SK-N-MC (cell line): Measurements from ENCODE around the gene PRKCI.
"Not testable (repeated sequence)": the region's sequence is repeated elsewhere in the genome, so short reads cannot be mapped to it uniquely, and the experiment has no call there.

ENCODE experiments used
- DNase-seq: peaks from one replicate; pipeline ENCODE4 v3.0.0-alpha.2; 2011; ENCODE audit warnings: low read depth, low spot score
- H3K27ac ChIP-seq: fragments of 200-600 bp; sonication (generic); 2 replicates; pipeline ENCODE4 v1.5.1; 2016; ENCODE audit warnings: mixed run types
- H3K36me3 ChIP-seq: fragments of 200-600 bp; sonication (generic); 2 replicates; pipeline ENCODE4 v1.6.1; 2017; ENCODE audit warnings: antibody characterized with exemption, low read length, mixed read lengths; ENCODE audit not compliant: insufficient read depth
- H3K4me3 ChIP-seq: fragments of 200-600 bp; sonication (generic); 2 replicates; pipeline ENCODE4 v1.5.1; 2016
- H3K9ac ChIP-seq: fragments of 200-600 bp; sonication (generic); 2 replicates; pipeline ENCODE4 v1.8.0; 2017; ENCODE audit warnings: mixed run types, mixed read lengths; ENCODE audit not compliant: insufficient read length
- H3K9me3 ChIP-seq: fragments of 200-600 bp; sonication (generic); 2 replicates; pipeline ENCODE4 v1.6.1; 2017; ENCODE audit warnings: low read depth, mild to moderate bottlenecking, antibody characterized with exemption, low read length, moderate library complexity, mixed read lengths
- EZH2 ChIP-seq: fragments of 200-600 bp; sonication (generic); IDR thresholded peaks from one replicate; pipeline ENCODE4 v1.6.1; 2017; ENCODE audit warnings: antibody characterized with exemption
- FOXP2 ChIP-seq: optimal IDR thresholded peaks from 2 replicates; pipeline ENCODE3; 2011; ENCODE audit warnings: mild to moderate bottlenecking, moderate library complexity; ENCODE audit not compliant: insufficient read depth; ENCODE audit errors: extremely low read length, control extremely low read depth
- POLR2AphosphoS5 ChIP-seq: IDR thresholded peaks from 2 replicates; pipeline ENCODE4 v1.6.1; 2012; ENCODE audit warnings: mild to moderate bottlenecking, low read depth, low read length, borderline replicate concordance

The PRKCI gene

DNA sequence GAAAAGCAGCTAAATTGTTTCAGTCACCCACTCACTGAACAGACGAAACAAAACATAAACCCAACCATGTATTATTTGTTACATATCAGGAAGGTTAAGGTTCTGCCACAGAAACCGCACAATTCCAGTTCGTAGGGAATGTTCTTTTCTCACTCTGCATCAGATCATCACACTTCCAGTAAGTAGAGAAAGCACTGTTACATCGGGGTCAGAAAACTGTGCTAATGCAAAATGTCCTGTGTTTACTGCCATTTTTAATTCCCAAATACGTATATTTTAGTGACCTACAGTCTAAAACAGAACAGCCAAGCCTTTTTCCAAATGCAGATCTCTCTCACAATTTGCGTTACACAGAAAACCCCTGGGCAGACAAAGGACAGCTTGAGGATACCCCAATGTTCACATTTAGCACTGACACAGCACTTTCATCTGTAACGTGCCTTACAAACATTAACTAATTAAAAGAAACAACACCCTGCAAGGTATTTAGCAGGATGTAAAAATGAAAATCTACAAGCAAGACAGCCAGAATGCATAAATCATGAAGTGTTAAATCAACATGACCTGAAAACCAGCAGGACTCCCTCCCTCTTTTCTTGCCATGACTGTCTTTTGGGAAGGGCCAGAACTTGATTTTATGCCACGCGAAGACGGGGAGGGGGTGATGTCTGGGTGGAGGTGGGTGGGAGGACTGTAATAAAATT, 100.5 kb downstream of the PRKCI start:
- Histone ChIP-seq H3K27ac (no peak overlapping the region), H3K36me3 (no peaks in the 10 kb centered on the region), H3K9ac (no peak overlapping the region), H3K9me3 (no peaks in the 10 kb centered on the region), H3K4me3 (no peak overlapping the region)
- TF ChIP-seq EZH2 (no peak), POLR2AphosphoS5 (no peak), FOXP2 (no peak)
- DNase-seq: no peak

DNA sequence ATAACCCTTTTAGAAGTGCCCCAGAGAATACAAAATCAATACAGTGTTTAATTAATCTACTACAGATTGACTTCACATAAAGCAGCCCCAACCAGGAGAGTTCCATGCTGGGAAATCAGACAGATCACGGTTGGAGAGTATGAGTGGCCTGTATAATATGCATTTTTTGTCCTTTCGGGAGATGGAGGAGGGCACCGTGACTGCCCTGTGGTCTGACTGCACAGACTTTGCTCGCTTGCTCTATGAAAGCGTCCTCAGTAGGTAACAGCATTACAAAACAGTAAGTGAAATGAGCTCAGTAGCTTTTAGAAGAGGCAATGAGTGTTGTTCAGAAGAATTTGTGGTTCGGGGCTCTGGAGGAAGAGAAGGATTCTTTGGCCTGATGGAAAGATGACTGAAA, 101.1 kb downstream of the PRKCI start:
- Histone ChIP-seq H3K4me3 (no peak overlapping the region), H3K36me3 (no peaks in the 10 kb centered on the region), H3K9me3 (no peaks in the 10 kb centered on the region), H3K27ac (no peak overlapping the region), H3K9ac (no peak overlapping the region)
- DNase-seq: no peak
- TF ChIP-seq FOXP2 (no peak), POLR2AphosphoS5 (no peak), EZH2 (no peak)

DNA sequence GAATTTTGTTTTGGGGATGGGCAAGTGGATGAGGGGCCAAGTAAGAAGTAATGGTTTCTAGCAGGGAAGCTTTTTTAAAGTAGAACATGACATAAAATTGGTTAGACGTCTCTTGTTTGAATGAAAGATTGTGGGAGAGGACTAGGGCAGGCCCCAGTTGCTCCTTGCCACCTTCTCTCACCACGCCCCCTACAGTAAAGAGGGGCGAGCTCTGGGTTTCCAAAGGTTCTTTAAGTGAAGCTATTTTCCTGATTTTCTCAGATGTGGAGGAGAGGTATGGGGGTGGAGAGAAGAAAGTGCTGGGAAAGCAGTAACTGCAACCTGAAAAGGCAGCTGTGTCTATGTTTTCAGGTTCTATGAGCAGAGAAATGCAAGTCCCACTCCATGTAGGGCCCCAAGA, 102.7 kb downstream of the PRKCI start:
- no peak overlapping the region for H3K9ac ChIP-seq
- no peak overlapping the region for H3K27ac ChIP-seq
- TF ChIP-seq POLR2AphosphoS5 (no peak), EZH2 (no peak), FOXP2 (no peak)
- no peaks in the 10 kb centered on the region for H3K9me3 ChIP-seq
- H3K36me3 ChIP-seq: no peaks in the 10 kb centered on the region
- no peak overlapping the region for H3K4me3 ChIP-seq
- no peak for DNase-seq

DNA sequence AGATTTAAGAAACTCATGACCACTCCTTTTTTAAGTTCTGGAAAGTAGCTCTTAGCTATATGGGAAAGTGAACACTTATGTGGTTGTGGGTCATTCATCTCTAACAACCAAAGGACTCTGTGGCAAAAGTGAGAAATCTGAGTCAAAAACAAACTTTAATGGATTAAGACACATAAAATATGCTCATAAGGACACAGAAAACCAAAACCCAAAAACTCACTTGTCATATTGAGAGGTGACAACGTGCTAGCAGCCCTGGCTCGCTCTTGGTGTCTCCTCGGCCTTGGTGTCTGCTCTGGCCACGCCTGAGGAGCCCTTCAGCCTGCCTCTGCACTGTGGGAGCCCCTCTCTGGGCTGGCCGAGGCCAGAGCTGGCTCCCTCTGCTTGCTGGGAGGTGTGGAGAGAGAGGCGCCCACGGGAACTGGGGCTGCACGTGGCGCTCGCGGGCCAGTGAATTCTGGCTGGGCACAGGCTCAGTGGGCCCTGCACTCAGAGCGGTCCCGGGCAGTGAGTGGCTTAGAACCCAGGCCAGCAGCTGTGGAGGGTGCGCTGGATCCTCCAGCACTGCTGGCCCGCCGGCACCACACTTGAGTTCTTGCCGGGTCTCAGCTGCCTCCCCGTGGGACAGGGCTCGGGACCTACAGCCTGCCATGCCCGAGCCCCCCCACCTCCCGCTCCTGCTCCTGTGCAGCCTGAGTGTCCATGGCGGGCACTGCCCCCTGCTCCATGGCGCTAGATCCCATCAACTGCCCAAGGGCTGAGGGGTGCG, 105.0 kb downstream of the PRKCI start:
- Histone ChIP-seq H3K27ac (no peak overlapping the region), H3K36me3 (no peaks in the 10 kb centered on the region), H3K9me3 (no peaks in the 10 kb centered on the region), H3K9ac (no peak overlapping the region), H3K4me3 (no peak overlapping the region)
- no peak for DNase-seq
- TF ChIP-seq FOXP2 (no peak), EZH2 (no peak), POLR2AphosphoS5 (no peak)

DNA sequence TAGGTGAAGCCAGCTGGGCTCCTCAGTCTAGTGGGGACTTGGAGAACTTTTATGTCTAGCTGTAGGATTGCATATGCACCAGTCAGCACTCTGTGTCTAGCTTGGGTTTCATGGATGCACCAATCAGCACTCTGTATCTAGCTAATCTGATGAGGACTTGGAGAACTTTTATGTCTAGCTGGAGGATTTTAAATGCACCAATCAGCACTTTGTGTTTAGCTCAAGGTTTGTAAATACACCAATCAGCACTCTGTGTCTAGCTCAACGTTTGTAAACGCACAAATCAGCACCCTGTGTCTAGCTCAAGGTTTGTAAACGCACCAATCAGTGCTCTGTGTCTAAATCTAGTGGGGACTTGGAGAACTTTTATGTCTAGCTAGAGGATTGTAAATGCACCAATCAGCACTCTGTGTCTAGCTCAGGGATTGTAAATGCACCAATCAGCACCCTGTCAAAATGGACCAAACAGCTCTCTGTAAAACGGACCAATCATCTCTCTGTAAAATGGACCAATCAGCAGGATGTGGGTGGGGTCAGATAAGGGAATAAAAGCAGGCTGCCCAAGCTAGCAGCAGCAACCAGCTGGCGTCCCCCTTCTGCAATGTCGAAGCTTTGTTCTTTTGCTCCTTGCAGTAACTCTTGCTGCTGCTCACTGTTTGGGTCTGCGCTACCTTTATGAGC, 105.8 kb downstream of the PRKCI start:
- H3K9ac ChIP-seq, H3K27ac ChIP-seq, DNase-seq, H3K36me3 ChIP-seq, H3K4me3 ChIP-seq, H3K9me3 ChIP-seq: not testable (repeated sequence)

DNA sequence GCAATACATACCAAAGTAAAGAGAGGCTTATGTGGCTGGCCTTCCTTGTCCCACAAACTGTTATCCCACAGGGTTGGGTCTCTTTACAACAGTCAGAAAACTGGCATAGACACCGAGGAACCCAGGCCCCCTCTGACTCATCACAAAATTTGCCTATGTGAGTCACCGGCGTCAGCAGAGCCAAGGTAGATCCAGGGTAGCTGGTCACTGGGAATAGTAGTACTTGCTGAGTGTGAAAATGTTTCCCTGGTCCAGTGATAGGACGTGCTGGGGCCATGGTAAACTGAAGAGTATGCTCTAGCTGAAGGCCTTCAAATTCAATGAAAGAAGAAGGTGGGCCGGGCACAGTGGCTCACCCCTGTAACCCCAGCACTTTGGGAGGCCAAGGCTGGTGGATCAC, 108.1 kb downstream of the PRKCI start:
- no peak for DNase-seq
- Histone ChIP-seq H3K4me3 (no peak overlapping the region), H3K36me3 (no peaks in the 10 kb centered on the region), H3K9ac (no peak overlapping the region), H3K9me3 (peaks cover 1% of the 10 kb centered on the region; the same call in 1 of the 2 replicates), H3K27ac (no peak overlapping the region)
- TF ChIP-seq EZH2 (no peak), POLR2AphosphoS5 (no peak)

DNA sequence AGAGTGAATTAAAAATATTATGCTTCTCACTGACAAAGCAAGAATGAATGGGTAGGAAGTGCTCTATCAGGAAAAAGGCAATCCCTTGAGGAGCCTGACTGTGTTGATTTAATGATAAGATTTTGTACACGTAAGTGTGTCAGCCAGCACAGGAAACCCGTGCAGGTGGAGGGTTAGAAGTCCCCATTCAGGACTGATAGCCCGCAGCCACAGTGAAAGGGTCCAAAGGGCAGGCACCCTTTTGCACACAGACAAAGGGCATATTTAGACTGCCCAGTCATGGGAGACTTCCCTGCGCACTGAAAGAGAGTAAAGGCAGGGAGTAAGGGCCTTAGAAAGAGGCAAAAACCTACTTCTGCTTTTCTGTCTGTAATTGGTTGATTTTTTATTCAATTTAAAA, 108.9 kb downstream of the PRKCI start:
- H3K9me3 ChIP-seq: peaks cover 3% of the 10 kb centered on the region; the same call in 1 of the 2 replicates
- no peak overlapping the region for H3K4me3 ChIP-seq
- TF ChIP-seq EZH2 (no peak), POLR2AphosphoS5 (no peak), FOXP2 (no peak)
- no peak for DNase-seq
- no peak overlapping the region for H3K27ac ChIP-seq
- no peaks in the 10 kb centered on the region for H3K36me3 ChIP-seq
- no peak overlapping the region for H3K9ac ChIP-seq

DNA sequence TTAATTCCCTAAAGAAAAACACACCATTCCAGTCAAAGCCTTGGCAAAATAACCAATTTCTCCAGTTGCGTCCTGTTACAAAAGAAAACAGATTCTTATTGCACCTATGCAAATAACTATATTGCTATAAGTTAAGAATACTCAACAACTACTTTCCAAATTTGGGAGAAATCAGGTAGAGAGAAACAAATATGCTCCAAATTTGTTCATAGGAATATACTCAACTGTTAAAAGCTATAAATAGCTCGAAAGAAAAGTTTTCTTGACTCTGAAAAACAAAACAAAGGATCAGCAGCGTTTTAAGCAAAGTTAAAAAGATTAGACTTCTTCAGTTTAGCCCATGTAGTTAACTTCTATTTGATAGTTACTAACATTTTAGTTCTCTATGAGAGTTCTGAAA, 115.2 kb downstream of the PRKCI start:
- Histone ChIP-seq H3K9ac (no peak overlapping the region), H3K9me3 (peaks cover 3% of the 10 kb centered on the region; the same call in 1 of the 2 replicates), H3K4me3 (no peak overlapping the region), H3K36me3 (no peaks in the 10 kb centered on the region), H3K27ac (no peak overlapping the region)
- TF ChIP-seq POLR2AphosphoS5 (no peak), EZH2 (no peak), FOXP2 (no peak)
- no peak for DNase-seq

DNA sequence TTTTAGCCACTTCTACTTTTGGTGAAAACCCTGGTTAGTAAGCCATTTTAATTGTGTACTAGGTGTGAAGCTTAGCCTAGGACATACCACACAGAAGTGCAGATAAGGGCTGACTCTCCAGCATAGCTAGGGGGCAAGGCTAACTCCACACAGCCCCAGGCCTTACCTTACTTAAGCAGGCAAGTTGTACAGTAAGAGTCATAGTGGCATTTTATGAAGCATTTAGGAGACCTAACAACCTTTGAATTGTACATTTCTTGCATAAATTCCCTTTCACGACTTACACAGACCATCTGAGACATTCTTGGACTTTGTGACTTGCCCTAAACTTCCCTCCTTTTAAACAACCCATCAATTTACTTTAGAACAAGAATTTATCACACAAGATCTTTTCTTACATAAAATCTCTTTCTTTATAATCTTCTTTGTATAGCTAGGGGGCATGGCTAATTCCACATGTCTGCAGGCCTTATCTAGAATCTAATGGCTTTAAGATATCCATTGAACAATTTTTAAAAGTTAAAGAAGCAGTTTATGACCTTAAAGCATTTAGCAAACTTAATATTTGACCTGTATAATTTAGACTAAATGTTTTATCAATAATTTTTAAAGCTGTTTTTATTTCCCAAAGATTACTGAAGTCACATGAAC, 116.6 kb downstream of the PRKCI start:
- peaks cover 3% of the 10 kb centered on the region; the same call in 1 of the 2 replicates for H3K9me3 ChIP-seq
- no peak overlapping the region for H3K4me3 ChIP-seq
- TF ChIP-seq POLR2AphosphoS5 (no peak), FOXP2 (no peak), EZH2 (no peak)
- DNase-seq: no peak
- H3K9ac ChIP-seq: no peak overlapping the region
- H3K27ac ChIP-seq: no peak overlapping the region
- H3K36me3 ChIP-seq: no peaks in the 10 kb centered on the region

DNA sequence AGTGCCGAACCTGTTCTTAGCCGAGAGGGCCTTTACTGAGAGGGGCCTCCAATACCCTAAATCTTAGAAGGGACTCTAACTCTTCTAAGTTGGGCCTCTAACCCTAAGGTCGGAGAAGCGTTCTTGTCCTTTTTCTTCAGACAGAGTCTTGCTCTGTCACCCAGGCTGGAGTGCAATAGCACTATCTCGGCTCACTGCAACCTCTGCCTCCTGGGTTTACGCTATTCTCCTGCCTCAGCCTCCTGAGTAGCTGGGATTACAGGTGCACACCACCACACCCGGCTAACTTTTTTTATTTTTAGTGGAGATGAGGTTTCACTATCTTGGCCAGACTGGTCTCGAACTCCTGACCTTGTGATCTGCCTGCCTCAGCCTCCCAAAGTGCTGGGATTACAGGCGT, 120.0 kb downstream of the PRKCI start:
- H3K9ac ChIP-seq, H3K27ac ChIP-seq, H3K36me3 ChIP-seq, H3K9me3 ChIP-seq, H3K4me3 ChIP-seq, DNase-seq: not testable (repeated sequence)

DNA sequence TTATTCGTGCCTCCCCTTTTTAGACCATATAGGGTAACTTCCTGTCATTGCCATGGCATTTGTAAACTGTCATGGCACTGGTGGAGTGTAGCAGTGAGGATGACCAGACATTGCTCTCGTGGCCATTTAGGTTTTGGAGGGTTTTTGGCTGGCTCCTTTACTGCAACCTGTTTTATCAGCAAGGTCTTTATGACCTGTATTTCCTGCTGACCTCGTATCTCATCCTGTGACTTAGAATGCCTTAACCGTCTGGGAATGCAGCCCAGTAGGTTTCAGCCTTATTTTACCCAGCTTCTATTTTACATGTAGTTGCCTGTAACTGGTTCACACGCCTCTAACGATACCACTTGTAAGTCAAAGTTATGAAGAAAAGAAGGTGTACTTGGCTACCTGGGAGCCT, 121.6 kb downstream of the PRKCI start:
- H3K9ac ChIP-seq, H3K36me3 ChIP-seq, DNase-seq, H3K4me3 ChIP-seq, H3K27ac ChIP-seq, H3K9me3 ChIP-seq: not testable (repeated sequence)
